GM12873 (cell line): ENCODE measurements around the gene RNASE4.

Experiments used
- CTCF ChIP-seq: IDR thresholded peaks from 2 replicates; pipeline ENCODE4 v1.5.1; 2012; ENCODE audit warnings: low read depth, mild to moderate bottlenecking, moderate library complexity, low read length, control low read depth; ENCODE audit not compliant: insufficient read depth; ENCODE audit errors: missing control alignments

The RNASE4 gene

DNA sequence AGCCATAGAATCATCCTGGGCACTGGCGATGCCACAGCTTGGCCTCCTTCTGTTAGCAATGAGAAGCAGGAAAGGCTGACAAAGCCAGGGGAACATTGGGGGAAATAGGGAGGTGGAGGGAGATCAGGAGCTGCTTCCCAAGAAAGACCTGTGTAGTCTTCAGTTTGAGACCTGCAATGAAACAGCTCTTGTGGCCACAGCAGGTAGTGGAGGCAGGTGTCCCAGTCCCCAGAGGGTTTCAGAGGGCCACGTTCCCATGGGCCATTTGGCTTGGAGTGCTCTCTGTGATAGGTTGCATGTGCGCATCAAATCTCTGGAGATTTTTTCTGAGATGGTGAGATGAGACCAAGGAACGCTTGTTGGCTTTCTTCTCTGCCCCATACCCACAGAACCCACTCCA is 28.5 kb upstream of the RNASE4 start:
- TF ChIP-seq CTCF, result no peak

DNA sequence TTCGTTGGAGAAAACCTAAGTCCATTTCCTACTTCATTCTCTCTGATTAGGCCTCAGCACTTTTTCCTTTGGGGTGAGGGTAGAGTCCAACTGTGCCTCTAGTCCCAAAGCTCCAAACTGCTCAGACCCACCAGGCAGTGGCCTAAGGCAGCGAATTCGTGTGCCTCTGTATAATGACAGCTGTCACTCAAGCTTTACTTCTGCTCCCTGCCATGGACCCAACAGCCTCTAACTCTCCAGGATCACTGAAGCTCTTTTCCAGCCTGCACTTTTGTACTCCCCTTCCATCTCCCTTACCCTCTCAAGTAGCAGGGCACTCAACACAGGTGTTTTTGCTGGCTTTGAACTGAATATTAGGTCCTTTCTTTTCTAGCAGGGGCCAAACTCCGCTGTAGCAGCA is 28.1 kb upstream of the RNASE4 start:
- TF ChIP-seq CTCF, result no peak

GRCh38 chr14:20657216-20658211 is 26.8 kb upstream of the RNASE4 start:
- TF ChIP-seq CTCF, result peak; percentile 40

DNA sequence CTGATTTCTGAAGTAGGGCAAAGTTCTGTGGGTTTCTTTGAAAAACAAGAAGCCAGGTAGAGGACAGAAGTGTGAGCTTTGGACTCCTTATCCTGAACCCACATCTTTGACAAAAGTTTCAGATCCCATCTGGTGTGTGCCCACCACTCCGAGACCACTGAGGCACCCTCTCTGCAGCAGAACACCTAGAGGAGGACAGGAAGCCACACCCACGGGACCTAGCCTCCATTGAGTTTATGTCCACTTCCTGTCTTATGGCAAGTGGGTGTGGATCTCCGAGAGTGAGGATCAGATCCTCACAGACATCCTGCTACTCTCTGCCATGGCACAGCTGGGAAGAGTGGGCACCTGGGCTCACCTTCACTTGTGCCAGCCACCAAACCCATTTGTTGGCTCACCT is 26.1 kb upstream of the RNASE4 start:
- TF ChIP-seq CTCF, result no peak

- no peak for TF ChIP-seq CTCF
Observed at GRCh38 chr14:20659336-20659735, 25.0 kb upstream of the RNASE4 start.

- no peak for TF ChIP-seq CTCF
Observed at GRCh38 chr14:20659813-20660395, 24.5 kb upstream of the RNASE4 start.

GRCh38 chr14:20661197-20661596 is 23.2 kb upstream of the RNASE4 start:
- TF ChIP-seq CTCF, result no peak
